Heart left ventricle (tissue), 13 donors: ENCODE data around the gene GJA4.

Experiments
- CTCF ChIP-seq, 12 donors: fragments of 200-600 bp; sonication (generic) in 4 of 12; IDR thresholded peaks; one replicate each; pipeline versions ENCODE4 v1.5.0 to v1.8.0; 2018 to 2022; ENCODE audit warnings: antibody characterized with exemption in 12 of 12, mild to moderate bottlenecking in 5 of 12
- POLR2A ChIP-seq, 2 donors: fragments of 450-650 bp; IDR thresholded peaks; one replicate each; pipeline ENCODE4 v1.6.1; 2017; ENCODE audit warnings: antibody characterized with exemption in 2 of 2, mild to moderate bottlenecking in 2 of 2, moderate library complexity in 2 of 2
- donor health status: ischemic (EF 13 %, LVEDD 7.1; RV severe dilation, severe dysfunction).
- donor health status: DM: no; HTN: yes; CAD: no.
- donor health status: DM: no; HTN: no; CAD: no.
- donor health status: ischemic (EF 25% LVEDD 6.9; RV normal size, moderate dysfunction).
- donor health status: ischemic (EF 25% LVEDD 5.7; RV mildly dilated, moderate dysfunction).
- donor health status: ischemic (EF 35%, LVEDD 5.7; RV mildly dilated, moderate dysfunction).
- donor health status: nonischemic (EF 11% LVEDD 7.7; RV severe dilation, severe dysfunction).
- donor health status: DM: yes; HTN: yes; CAD: no.
- donor health status: PGD.
- donor health status: ischemic (EF 29% LVEDD 5.4; RV normal size, mild dysfunction).
- donor health status: nonischemic (EF 23%, LVEDD 6.1; RV moderate dilation, normal function).

GRCh38 chr1:34758751-34759150, 34.0 kb upstream of the GJA4 start:
- TF ChIP-seq CTCF (IDR thresholded peaks at IDR 0.05) (no peak), POLR2A (IDR thresholded peaks at IDR 0.05) (no peak)
